ENCODE measurements around the gene SLC4A8.
"Not testable (repeated sequence)": the region's sequence is repeated elsewhere in the genome, so short reads cannot be mapped to it uniquely, and the experiment has no call there.

SLC4A8 gene

GRCh38 chr12:51475543-51475942 is 50.9 kb downstream of the SLC4A8 start:
- DNase-seq (ENCODE audit: low read depth, low spot score): no peak

- DNase-seq (ENCODE audit: low read depth, low spot score): no peak
These were observed 56.3 kb downstream of the SLC4A8 start for GRCh38 chr12:51480978-51481377.

GRCh38 chr12:51482929-51483697 is 58.5 kb downstream of the SLC4A8 start:
- DNase-seq (ENCODE audit: low read depth, low spot score): no peak

GRCh38 chr12:51484119-51484518 is 59.5 kb downstream of the SLC4A8 start:
- DNase-seq (ENCODE audit: low read depth, low spot score): no peak

GRCh38 chr12:51488281-51488680 is 63.6 kb downstream of the SLC4A8 start:
- DNase-seq (ENCODE audit: low read depth, low spot score): no peak

GRCh38 chr12:51493281-51493680 is 68.7 kb downstream of the SLC4A8 start:
- DNase-seq (ENCODE audit: low read depth, low spot score): no peak

- no peak for DNase-seq (ENCODE audit: low read depth, low spot score)
These were observed 72.3 kb downstream of the SLC4A8 start for GRCh38 chr12:51496895-51497294.

- DNase-seq (ENCODE audit: low read depth, low spot score): no peak
These were observed 80.2 kb downstream of the SLC4A8 start for GRCh38 chr12:51504851-51505250.

GRCh38 chr12:51505360-51506105 is 80.9 kb downstream of the SLC4A8 start:
- no peak for DNase-seq (ENCODE audit: low read depth, low spot score)

GRCh38 chr12:51507178-51507577 is 82.5 kb downstream of the SLC4A8 start:
- DNase-seq (ENCODE audit: low read depth, low spot score): no peak

GRCh38 chr12:51508285-51508684 is 83.7 kb downstream of the SLC4A8 start:
- DNase-seq (ENCODE audit: low read depth, low spot score): no peak

- DNase-seq (ENCODE audit: low read depth, low spot score): no peak
These were observed 87.1 kb downstream of the SLC4A8 start for GRCh38 chr12:51511546-51512260.

GRCh38 chr12:51512438-51512837 is 87.8 kb downstream of the SLC4A8 start:
- no peak for DNase-seq (ENCODE audit: low read depth, low spot score)

- not testable (repeated sequence) for DNase-seq (ENCODE audit: low read depth, low spot score)
These were observed 90.4 kb downstream of the SLC4A8 start for GRCh38 chr12:51515037-51515436.

- no peak for DNase-seq (ENCODE audit: low read depth, low spot score)
These were observed 92.7 kb downstream of the SLC4A8 start for GRCh38 chr12:51517316-51517715.

- no peak for DNase-seq (ENCODE audit: low read depth, low spot score)
These were observed 93.2 kb downstream of the SLC4A8 start for GRCh38 chr12:51517800-51518199.

GRCh38 chr12:51519755-51520154 is 95.1 kb downstream of the SLC4A8 start:
- no peak for DNase-seq (ENCODE audit: low read depth, low spot score)

- no peak for DNase-seq (ENCODE audit: low read depth, low spot score)
These were observed 96.1 kb downstream of the SLC4A8 start for GRCh38 chr12:51520576-51521325.

GRCh38 chr12:51521554-51522276 is 97.1 kb downstream of the SLC4A8 start:
- DNase-seq (ENCODE audit: low read depth, low spot score): no peak

- DNase-seq (ENCODE audit: low read depth, low spot score): no peak
These were observed 98.1 kb downstream of the SLC4A8 start for GRCh38 chr12:51522696-51523095.

GRCh38 chr12:51524386-51524901 is 99.8 kb downstream of the SLC4A8 start:
- DNase-seq (ENCODE audit: low read depth, low spot score): no peak
